ENCODE data around the gene FGF11. TPM values are rescaled to one million over a fixed set of nuclear protein-coding genes. Genes with fewer than 3 reads are reported as not detected.

Gene FGF11
- total RNA-seq, 1 donor from 2014 or later: 0.13 TPM

DNA sequence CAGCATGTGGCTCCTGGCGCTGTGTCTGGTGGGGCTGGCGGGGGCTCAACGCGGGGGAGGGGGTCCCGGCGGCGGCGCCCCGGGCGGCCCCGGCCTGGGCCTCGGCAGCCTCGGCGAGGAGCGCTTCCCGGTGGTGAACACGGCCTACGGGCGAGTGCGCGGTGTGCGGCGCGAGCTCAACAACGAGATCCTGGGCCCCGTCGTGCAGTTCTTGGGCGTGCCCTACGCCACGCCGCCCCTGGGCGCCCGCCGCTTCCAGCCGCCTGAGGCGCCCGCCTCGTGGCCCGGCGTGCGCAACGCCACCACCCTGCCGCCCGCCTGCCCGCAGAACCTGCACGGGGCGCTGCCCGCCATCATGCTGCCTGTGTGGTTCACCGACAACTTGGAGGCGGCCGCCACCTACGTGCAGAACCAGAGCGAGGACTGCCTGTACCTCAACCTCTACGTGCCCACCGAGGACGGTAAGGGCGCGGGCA, 31.0 kb upstream of the FGF11 start:
- DNase-seq (ENCODE audit: low read depth in 2 of 2): no peak

DNA sequence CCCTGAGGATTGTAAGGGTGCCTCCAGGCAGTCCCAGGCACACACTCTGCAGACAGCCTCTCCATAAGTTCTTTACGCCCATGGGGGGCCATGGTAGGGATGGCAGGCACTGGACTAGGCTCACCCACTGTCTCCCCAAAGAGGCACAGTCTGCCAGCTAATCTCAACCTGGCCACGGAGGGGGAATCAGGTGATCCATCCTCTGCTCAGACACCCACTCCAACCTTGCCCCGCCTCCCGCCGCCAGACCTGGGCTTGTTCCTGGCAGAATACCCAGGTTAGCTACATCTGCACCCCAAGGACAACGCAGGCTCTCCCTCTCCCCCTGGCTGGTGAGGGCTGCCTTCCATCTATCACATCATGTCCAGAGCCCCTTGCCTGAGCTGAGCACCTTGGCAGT, 30.4 kb upstream of the FGF11 start:
- no peak for DNase-seq (ENCODE audit: low read depth in 2 of 2)

- DNase-seq (ENCODE audit: low read depth in 2 of 2): no peak
These were observed 29.6 kb upstream of the FGF11 start for GRCh38 chr17:7409716-7410115.

DNA sequence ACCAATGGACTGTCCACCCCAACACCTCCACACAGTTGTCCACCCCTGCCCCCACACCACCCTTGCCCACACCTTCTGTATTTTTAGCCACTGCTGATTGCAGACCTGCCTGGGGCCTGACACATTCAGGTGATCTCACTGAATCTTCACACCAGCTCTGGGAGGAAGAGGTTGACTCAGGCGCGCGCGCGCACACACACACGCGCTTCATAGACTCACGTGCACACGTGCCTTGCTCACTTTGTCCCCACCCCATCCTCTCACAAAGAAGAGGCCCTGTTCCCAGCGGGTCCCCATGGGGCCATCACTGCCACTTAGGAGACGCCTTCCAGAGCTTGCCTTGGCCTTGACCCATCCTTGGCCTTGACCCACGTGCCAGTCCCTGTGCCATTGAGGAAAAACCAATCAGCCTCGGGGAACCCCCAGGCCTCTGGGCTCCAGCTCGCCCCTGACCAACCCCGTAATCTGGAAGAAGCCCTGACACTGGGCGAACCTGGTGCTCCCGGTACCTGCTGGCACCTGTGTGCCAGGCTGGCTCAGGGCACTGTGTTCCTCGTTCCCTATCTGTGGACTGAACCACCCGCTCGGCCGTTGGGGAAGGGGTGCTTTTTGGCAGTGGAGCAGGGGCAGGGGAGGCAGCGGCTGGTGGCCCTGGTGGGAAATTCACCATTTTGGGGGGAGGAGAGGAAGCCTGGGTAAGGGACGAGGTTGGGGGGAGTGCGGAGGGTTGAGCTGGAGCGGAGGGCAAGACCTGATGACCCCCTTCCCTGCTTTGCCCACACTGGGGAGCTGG, 28.5 kb upstream of the FGF11 start:
- DNase-seq (ENCODE audit: low read depth in 2 of 2): no peak

DNA sequence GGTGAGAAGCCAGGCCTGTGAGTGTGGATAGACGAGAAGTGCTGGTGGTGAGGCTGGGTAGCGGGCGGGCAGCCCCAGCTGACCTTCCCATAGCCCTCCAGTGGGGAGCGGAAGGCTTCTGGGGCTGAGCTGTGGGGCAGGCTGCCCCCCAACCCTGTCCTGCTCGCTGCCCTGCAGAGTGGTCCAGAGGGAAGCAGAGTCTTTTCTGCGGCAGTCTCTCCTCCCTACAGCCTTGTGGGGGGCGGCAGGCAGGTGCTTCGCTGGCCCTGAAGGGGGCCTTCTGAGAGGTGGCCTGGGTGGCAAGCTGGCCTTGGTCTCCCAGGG, 27.9 kb upstream of the FGF11 start:
- DNase-seq (ENCODE audit: low read depth in 2 of 2): no peak

DNA sequence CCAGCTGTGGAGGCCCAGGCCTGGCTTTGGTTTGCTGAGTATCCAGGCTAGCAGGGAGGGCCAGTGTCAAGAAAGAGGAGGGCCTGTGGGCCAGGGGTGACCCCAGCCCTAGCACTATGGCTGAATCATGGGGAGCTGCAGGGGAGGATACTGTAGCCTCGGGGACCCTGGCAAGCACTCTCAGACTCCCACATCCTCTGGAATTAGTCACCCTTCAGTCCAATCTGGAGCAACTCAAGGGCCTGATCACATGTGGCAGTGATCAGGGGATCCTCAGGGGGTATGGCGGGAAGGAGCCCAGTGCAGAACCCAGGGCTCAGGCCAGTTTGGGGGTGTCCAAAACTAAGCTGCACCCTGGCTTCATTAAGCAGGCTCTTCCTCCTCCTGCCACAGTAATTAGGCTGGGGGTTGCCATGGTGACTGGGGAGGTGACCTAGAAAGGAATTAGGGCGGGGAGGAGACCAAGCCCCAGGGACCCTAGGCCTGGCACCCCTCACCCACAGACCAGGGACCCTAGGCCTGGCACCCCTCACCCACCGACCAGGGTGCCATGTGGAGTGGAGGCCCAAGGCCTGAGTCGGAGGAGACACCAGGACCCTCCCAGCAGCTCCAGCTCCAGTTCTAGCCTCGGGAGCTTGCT, 25.8 kb upstream of the FGF11 start:
- no peak for DNase-seq (ENCODE audit: low read depth in 2 of 2)

DNA sequence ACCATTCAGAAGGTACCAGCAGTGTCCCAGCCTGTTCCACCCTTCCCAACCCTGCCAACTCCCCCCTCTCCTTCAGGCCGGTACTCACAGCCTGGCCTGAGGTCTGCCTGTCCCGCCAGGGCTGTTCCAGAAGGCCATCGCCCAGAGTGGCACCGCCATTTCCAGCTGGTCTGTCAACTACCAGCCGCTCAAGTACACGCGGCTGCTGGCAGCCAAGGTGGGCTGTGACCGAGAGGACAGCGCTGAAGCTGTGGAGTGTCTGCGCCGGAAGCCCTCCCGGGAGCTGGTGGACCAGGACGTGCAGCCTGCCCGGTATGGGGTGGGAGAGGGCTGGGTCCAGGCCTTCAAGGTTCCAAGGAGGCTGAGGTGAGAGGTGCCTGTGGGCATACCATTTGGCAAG, 24.5 kb upstream of the FGF11 start:
- DNase-seq (ENCODE audit: low read depth in 2 of 2): no peak

DNA sequence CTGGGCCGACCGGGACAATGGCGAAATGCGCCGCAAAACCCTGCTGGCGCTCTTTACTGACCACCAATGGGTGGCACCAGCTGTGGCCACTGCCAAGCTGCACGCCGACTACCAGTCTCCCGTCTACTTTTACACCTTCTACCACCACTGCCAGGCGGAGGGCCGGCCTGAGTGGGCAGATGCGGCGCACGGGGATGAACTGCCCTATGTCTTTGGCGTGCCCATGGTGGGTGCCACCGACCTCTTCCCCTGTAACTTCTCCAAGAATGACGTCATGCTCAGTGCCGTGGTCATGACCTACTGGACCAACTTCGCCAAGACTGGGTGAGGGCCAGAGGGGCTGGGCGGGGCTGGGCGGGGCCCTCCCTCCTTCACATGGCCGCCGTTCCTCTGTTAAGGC, 23.5 kb upstream of the FGF11 start:
- no peak for DNase-seq (ENCODE audit: low read depth in 2 of 2)

DNA sequence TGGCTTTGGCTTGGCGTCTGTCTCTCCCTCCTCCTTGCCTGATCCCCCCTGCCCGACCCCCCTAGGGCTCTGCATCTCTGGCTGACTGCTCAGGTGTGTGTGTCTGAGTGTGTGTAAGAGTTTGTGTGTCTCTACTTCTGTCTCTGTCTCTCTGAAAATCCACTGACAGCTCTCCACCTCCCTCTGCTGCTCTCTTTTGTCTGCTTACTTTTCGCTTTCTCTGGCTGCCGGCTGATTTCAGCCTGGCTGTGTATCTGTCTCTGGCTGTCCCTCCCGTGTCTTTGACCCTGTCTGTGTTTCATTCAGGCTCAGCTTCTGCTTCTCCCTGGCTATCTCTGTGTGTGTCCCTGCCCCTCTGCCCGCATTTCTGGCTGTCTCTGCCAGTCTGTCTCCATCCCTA, 23.0 kb upstream of the FGF11 start:
- no peak for DNase-seq (ENCODE audit: low read depth in 2 of 2)

DNA sequence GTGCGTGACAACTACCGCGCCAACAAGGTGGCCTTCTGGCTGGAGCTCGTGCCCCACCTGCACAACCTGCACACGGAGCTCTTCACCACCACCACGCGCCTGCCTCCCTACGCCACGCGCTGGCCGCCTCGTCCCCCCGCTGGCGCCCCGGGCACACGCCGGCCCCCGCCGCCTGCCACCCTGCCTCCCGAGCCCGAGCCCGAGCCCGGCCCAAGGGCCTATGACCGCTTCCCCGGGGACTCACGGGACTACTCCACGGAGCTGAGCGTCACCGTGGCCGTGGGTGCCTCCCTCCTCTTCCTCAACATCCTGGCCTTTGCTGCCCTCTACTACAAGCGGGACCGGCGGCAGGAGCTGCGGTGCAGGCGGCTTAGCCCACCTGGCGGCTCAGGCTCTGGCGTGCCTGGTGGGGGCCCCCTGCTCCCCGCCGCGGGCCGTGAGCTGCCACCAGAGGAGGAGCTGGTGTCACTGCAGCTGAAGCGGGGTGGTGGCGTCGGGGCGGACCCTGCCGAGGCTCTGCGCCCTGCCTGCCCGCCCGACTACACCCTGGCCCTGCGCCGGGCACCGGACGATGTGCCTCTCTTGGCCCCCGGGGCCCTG, 22.2 kb upstream of the FGF11 start:
- DNase-seq (ENCODE audit: low read depth in 2 of 2): no peak

DNA sequence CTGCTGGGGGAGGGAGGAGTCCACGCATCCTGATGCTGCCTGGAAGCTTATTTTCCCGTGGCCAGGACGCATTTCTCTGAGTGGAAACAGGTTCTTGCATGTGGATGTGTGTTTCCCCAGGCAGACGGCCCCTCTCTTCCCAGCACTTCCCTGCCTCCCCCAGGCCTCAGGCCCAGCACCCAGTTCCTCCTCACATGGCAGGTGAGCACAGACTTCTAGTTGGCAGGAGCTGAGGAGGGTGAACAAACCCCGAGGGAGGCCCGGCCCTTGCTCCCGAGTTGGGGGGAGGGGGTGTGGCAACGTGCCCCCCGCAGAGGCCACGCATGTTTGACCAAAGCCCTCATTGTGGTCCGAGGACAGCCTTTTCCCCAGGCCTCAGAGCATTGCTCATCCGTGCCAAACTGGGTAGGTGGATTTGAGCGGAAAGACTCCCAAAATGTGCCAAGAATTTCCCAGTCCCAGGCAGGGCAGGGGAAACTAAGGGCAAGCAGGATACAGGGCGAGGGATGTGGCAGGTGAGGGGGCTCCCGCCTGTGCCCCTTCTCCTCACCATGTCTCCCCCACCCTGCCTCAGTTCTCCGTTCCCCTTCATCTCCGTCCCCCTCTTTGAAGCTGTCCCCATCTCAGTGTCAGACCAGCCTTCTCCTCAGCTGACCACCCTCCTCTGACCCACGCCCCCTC, 20.7 kb upstream of the FGF11 start:
- DNase-seq (ENCODE audit: low read depth in 2 of 2): no peak

GRCh38 chr17:7419819-7420610, 19.3 kb upstream of the FGF11 start, which contains the start of gene SPEM1:
TSS of gene SPEM1 (plus strand) at chr17:7420324. CDS start at chr17:7420385, 61 bp downstream.
- DNase-seq (ENCODE audit: low read depth in 2 of 2): no peak

- DNase-seq (ENCODE audit: low read depth in 2 of 2): no peak
These were observed 18.1 kb upstream of the FGF11 start for GRCh38 chr17:7421186-7421585.

DNA sequence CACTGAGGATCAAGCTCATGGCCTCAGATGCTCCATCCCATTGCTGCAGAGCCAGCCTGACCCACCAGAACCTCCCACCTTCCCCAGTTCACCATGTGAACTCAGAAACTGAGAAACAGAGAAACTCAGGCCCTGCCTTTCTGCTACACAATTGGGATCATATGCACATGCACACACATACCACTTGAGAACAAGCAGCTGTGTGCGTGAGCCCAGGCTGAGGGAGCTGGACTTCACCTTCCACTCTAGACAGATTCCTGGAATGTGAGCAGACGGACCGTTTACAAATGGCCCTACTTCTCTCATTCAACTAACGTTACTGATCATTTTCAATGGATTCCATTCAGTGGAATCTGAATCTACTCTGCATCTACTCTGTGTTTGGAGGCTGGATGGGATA, 15.6 kb upstream of the FGF11 start:
- DNase-seq (ENCODE audit: low read depth in 2 of 2): no peak

DNA sequence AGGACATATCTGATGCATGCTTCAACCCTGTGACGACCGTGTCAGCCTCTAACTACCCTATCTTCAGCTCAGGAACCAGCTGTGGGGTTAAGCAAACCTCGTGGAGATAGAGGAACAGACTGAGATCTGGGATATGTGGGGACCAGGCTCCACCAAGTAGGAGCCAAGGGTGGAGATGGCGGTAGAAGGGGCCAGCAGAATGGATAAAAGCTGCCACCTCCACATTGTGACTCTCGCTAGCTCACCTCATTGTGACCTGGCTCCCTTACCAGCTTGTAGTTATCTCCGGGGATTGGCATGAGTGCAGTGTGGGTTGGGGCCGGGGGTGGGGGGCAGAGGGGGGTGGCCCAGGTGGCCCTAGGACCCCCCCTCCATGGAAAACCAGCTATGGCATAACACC, 14.0 kb upstream of the FGF11 start, which contains the start of gene SPEM2:
SPEM2 (plus strand) TSS at position 301 of the 400 bp plus-strand sequence; CDS start at position 374, 73 bp downstream.
- DNase-seq (ENCODE audit: low read depth in 2 of 2): no peak

DNA sequence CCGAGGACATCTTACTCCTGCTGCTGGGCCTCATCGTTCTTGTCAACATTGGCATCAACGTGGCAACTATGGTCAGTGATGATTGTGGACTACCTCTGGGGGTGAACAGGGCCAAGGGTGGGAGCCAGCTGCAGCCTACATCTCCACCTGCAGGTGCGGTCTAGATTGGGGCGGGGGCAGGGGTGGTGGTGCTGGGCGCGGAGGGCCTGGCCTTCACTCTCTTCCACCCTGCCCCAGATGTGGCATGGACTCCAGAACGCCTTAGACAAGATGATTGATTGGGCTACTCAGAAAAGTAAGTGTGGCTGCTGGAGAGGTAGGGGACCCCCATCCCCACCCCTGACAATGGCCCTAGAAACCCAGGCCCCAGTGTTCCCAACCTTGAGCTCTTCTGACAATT, 13.6 kb upstream of the FGF11 start:
- DNase-seq (ENCODE audit: low read depth in 2 of 2): no peak

- DNase-seq (ENCODE audit: low read depth in 2 of 2): no peak
These were observed 13.0 kb upstream of the FGF11 start for GRCh38 chr17:7426203-7426863.

DNA sequence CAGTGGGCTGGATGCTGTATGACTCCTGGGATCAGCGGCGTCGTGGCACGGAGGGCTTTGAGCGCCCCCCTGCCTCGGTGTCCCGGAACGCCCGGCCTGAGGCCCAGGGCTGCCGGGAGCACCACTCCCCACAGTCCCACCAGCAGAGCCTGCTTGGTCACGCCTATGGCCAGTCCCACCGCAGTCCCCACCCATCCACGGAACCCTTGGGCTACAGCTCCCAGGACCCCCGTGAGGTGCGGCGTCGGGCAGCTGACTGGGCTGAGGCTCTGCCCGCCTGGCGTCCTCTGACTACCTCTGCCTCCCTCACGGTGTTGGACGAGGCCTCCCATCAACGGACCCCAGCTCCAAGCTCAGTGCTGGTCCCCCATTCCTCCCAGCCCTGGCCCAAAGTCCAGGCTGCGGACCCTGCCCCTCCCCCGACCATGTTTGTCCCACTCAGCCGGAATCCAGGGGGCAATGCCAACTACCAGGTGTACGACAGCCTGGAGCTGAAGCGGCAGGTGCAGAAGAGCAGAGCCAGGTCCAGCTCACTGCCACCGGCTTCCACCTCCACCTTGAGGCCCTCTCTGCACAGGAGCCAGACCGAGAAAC, 12.3 kb upstream of the FGF11 start:
- no peak for DNase-seq (ENCODE audit: low read depth in 2 of 2)

DNA sequence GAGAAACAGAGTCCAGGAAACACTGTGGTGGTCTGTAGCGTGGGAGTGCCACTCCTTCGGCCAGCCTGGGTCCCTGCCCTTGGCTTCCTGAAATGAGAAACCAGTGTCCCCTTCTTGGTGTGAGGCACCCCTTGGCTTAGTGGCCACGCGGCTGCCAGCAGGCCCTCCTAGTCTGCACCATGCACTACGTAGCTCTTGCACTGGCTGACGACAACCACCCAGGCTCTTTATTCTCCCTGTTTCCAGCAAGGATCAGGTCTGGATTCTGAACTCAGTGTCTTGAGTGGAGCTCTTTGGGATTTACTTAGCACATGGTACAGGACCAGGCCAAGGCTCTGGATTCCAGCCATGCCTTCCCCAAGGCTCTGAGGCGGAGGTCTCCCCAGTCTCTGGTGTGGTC, 11.8 kb upstream of the FGF11 start:
- no peak for DNase-seq (ENCODE audit: low read depth in 2 of 2)

- DNase-seq (ENCODE audit: low read depth in 2 of 2): no peak
These were observed 10.8 kb upstream of the FGF11 start, which contains the start of gene SPEM3 for GRCh38 chr17:7428557-7428956. TSS of gene SPEM3 (plus strand) at chr17:7428857. CDS start at chr17:7428903, 46 bp downstream.

All from dermis microvascular lymphatic vessel endothelial cell (primary cell).